Stimulated activated CD8-positive, alpha-beta memory T cell treated with anti-CD3 and anti-CD28 coated beads, Interleukin-2, amount 100 ng/mL, for 48 hours (primary cell): ENCODE data around the gene IMP4.

Source experiments
- DNase-seq, 2 donors: peaks; one replicate each; pipeline ENCODE4 v3.0.0-alpha.2; 2020; ENCODE audit warnings: low read depth in 2 of 2

IMP4 gene

GRCh38 chr2:130336877-130337734, 5.6 kb upstream of the IMP4 start:
- DNase-seq, result peak in 1 of 2 donors; percentile 45

- DNase-seq, result no peak
These were observed 4.9 kb upstream of the IMP4 start for GRCh38 chr2:130337735-130338325.

- no peak for DNase-seq
These were observed 3.8 kb upstream of the IMP4 start for GRCh38 chr2:130338793-130339345.

- DNase-seq, result no peak
These were observed 2.6 kb upstream of the IMP4 start for GRCh38 chr2:130339885-130340745.

- DNase-seq, result no peak
These were observed 1.1 kb upstream of the IMP4 start for GRCh38 chr2:130341562-130342019.

GRCh38 chr2:130342020-130342532, 621 bp upstream of the IMP4 start:
- DNase-seq, result peak; percentile 64 to 73

GRCh38 chr2:130344578-130344977, 1.9 kb downstream of the IMP4 start:
- DNase-seq, result no peak

- DNase-seq, result no peak
These were observed 2.4 kb downstream of the IMP4 start for GRCh38 chr2:130345091-130345490.

- DNase-seq, result no peak
These were observed 2.9 kb downstream of the IMP4 start for GRCh38 chr2:130345611-130346010.

GRCh38 chr2:130346041-130346740, 3.5 kb downstream of the IMP4 start:
- no peak for DNase-seq

- DNase-seq, result no peak
These were observed 4.0 kb downstream of the IMP4 start for GRCh38 chr2:130346741-130347066.

GRCh38 chr2:130347220-130347925, 4.7 kb downstream of the IMP4 start:
- no peak for DNase-seq

GRCh38 chr2:130349174-130349573, 6.5 kb downstream of the IMP4 start:
- DNase-seq, result no peak

- no peak for DNase-seq
These were observed 9.0 kb downstream of the IMP4 start for GRCh38 chr2:130351711-130352110.

GRCh38 chr2:130352237-130352636, 9.5 kb downstream of the IMP4 start:
- DNase-seq, result no peak

GRCh38 chr2:130353291-130354138, 10.8 kb downstream of the IMP4 start:
- no peak for DNase-seq

GRCh38 chr2:130354139-130354428, 11.4 kb downstream of the IMP4 start:
- no peak for DNase-seq

- no peak for DNase-seq
These were observed 12.5 kb downstream of the IMP4 start for GRCh38 chr2:130355172-130355577.

- peak; percentile 47 to 51 for DNase-seq
These were observed 13.1 kb downstream of the IMP4 start, which contains the start of gene PTPN18 for GRCh38 chr2:130355578-130356431. PTPN18 (plus strand) TSS chr2:130356056; CDS start chr2:130356108, 52 bp downstream.
